Neuronal stem cell (in vitro differentiated cells): ENCODE data around the gene EYS.

Source experiments
- DNase-seq: peaks from one replicate; pipeline ENCODE4 v3.0.0-alpha.2; 2013; ENCODE audit warnings: low spot score
- H2AFZ ChIP-seq: one replicate; pipeline ENCODE4 v1.6.1; 2013; ENCODE audit warnings: mild to moderate bottlenecking, low read length, inconsistent platforms
- H2AK5ac ChIP-seq: 2 replicates; pipeline ENCODE4 v1.6.1; 2013; ENCODE audit warnings: low read depth, mild to moderate bottlenecking, inconsistent platforms, low read length, moderate library complexity, mixed read lengths
- H2BK120ac ChIP-seq: 2 replicates; pipeline ENCODE4 v1.6.1; 2013; ENCODE audit warnings: low read depth, mild to moderate bottlenecking, inconsistent platforms, low read length, moderate library complexity, mixed read lengths
- H2BK12ac ChIP-seq: one replicate; pipeline ENCODE4 v1.6.1; 2013; ENCODE audit warnings: low read length, inconsistent platforms
- H2BK15ac ChIP-seq: 2 replicates; pipeline ENCODE4 v1.6.1; 2013; ENCODE audit warnings: mild to moderate bottlenecking, low read length, inconsistent platforms, mixed read lengths
- H2BK5ac ChIP-seq: one replicate; pipeline ENCODE4 v1.6.1; 2013; ENCODE audit warnings: inconsistent platforms, mild to moderate bottlenecking, low read length, moderate library complexity
- H3K14ac ChIP-seq: one replicate; pipeline ENCODE4 v1.6.1; 2013; ENCODE audit warnings: low read length, inconsistent platforms
- H3K18ac ChIP-seq: 2 replicates; pipeline ENCODE4 v1.6.1; 2013; ENCODE audit warnings: low read length, inconsistent platforms
- H3K23ac ChIP-seq: 2 replicates; pipeline ENCODE4 v1.6.1; 2013; ENCODE audit warnings: low read depth, mild to moderate bottlenecking, mixed read lengths, low read length, inconsistent platforms; ENCODE audit not compliant: poor library complexity
- H3K27ac ChIP-seq: replicated peaks from 3 replicates; pipeline ENCODE4 v1.5.1; 2013; ENCODE audit warnings: low read length, inconsistent platforms
- H3K27me3 ChIP-seq, 3 experiments: 2 replicates each; pipeline ENCODE4 v1.6.1; 2013; ENCODE audit warnings: low read length in 3 of 3, mild to moderate bottlenecking in 2 of 3, inconsistent platforms in 1 of 3, low read depth in 1 of 3, mixed read lengths in 1 of 3, moderate library complexity in 1 of 3; ENCODE audit not compliant: control insufficient read depth in 3 of 3, insufficient read depth in 3 of 3
- H3K36me3 ChIP-seq, 2 donors: replicated peaks in 1 of 2; 2 replicates each; pipeline ENCODE4 v1.6.1; 2013; ENCODE audit warnings: low read length in 2 of 2; ENCODE audit not compliant: control insufficient read depth in 2 of 2, insufficient read depth in 2 of 2
- H3K4ac ChIP-seq: 2 replicates; pipeline ENCODE4 v1.6.1; 2013; ENCODE audit warnings: inconsistent platforms, mild to moderate bottlenecking, low read length, moderate library complexity
- H3K4me1 ChIP-seq, 2 donors: 1 replicate in 1 of 2; 2 replicates in 1 of 2; pipeline ENCODE4 v1.6.1; 2013; ENCODE audit warnings: low read length in 2 of 2, low read depth in 1 of 2; ENCODE audit not compliant: control insufficient read depth in 2 of 2, insufficient read depth in 1 of 2
- H3K4me2 ChIP-seq: one replicate; pipeline ENCODE4 v1.6.1; 2013; ENCODE audit warnings: mild to moderate bottlenecking, low read length, inconsistent platforms; ENCODE audit not compliant: insufficient read depth, poor library complexity, severe bottlenecking
- H3K4me3 ChIP-seq, 2 donors: 2 replicates each; pipeline ENCODE4 v1.5.1; 2013; ENCODE audit warnings: low read length in 2 of 2, mild to moderate bottlenecking in 2 of 2, inconsistent platforms in 1 of 2, moderate library complexity in 1 of 2
- H3K79me1 ChIP-seq: one replicate; pipeline ENCODE4 v1.6.1; 2013; ENCODE audit warnings: low read depth, mild to moderate bottlenecking, inconsistent platforms, low read length, moderate library complexity
- H3K9ac ChIP-seq: one replicate; pipeline ENCODE4 v1.6.1; 2013; ENCODE audit warnings: mild to moderate bottlenecking, low read depth, low read length, inconsistent platforms; ENCODE audit not compliant: poor library complexity
- H3K9me3 ChIP-seq, 2 donors: replicated peaks in 1 of 2; 2 replicates each; pipeline versions ENCODE3 to v1.6.1; 2013; ENCODE audit warnings: low read length in 2 of 2, mild to moderate bottlenecking in 2 of 2, inconsistent platforms in 1 of 2, low read depth in 1 of 2, mixed read lengths in 1 of 2, moderate library complexity in 1 of 2; ENCODE audit not compliant: control insufficient read depth in 2 of 2, insufficient read depth in 1 of 2
- H4K8ac ChIP-seq: one replicate; pipeline ENCODE4 v1.6.1; 2013; ENCODE audit warnings: low read depth, mild to moderate bottlenecking, inconsistent platforms, low read length, moderate library complexity
- H4K91ac ChIP-seq: one replicate; pipeline ENCODE4 v1.6.1; 2013; ENCODE audit warnings: low read length, low read depth, mild to moderate bottlenecking, inconsistent platforms; ENCODE audit not compliant: poor library complexity
- WGBS, 2 donors: extraction: QIAGEN DNeasy Blood & Tissue Kit; methylation state at CpG; one replicate each; pipeline ENCODE4 v1.1.7; 2013; ENCODE audit warnings: missing lambda C conversion rate in 2 of 2, mixed read lengths in 1 of 2; ENCODE audit not compliant: insufficient read length in 2 of 2, insufficient replicate concordance in 1 of 2; ENCODE audit errors: extremely low coverage in 2 of 2; 5-methylcytosine and 5-hydroxymethylcytosine counted together

The EYS gene

GRCh38 chr6:65199683-65200082 is 507.3 kb downstream of the EYS start:
- Histone ChIP-seq H3K27ac (no peak overlapping the region), H2BK5ac (no peak overlapping the region), H3K18ac (no peak overlapping the region), H4K8ac (no peak overlapping the region), H3K27me3 (no peaks in the 10 kb centered on the region), H3K4me1 (no peaks in the 10 kb centered on the region), H3K9ac (no peak overlapping the region), H3K23ac (no peak overlapping the region), H2AK5ac (no peak overlapping the region), H4K91ac (no peak overlapping the region), H2AFZ (no peak overlapping the region), H2BK120ac (no peak overlapping the region), H3K36me3 (no peaks in the 10 kb centered on the region), H3K4me2 (no peak overlapping the region), H3K79me1 (no peaks in the 10 kb centered on the region), H3K14ac (no peak overlapping the region), H3K4ac (no peak overlapping the region), H3K4me3 (no peak overlapping the region), H2BK12ac (no peak overlapping the region), H3K9me3 (no peaks in the 10 kb centered on the region), H2BK15ac (no peak overlapping the region)
- WGBS, 2 donors = no CpG with 5 or more reads among the region's 3 CpGs
- DNase-seq = no peak

- H2BK15ac ChIP-seq = no peak overlapping the region
- no peak overlapping the region for H2BK120ac ChIP-seq
- no peak overlapping the region for H3K9ac ChIP-seq
- H3K18ac ChIP-seq = no peak overlapping the region
- no peaks in the 10 kb centered on the region for H3K27me3 ChIP-seq
- no peak overlapping the region for H2AFZ ChIP-seq
- no peak overlapping the region for H2BK12ac ChIP-seq
- WGBS, 2 donors = no CpG with 5 or more reads among the region's 3 CpGs
- no peak overlapping the region for H4K91ac ChIP-seq
- H3K9me3 ChIP-seq = no peaks in the 10 kb centered on the region
- H3K4ac ChIP-seq = no peak overlapping the region
- H3K4me2 ChIP-seq = no peak overlapping the region
- no peak overlapping the region for H3K14ac ChIP-seq
- H2BK5ac ChIP-seq = no peak overlapping the region
- H3K79me1 ChIP-seq = no peaks in the 10 kb centered on the region
- H3K4me1 ChIP-seq = no peaks in the 10 kb centered on the region
- no peak overlapping the region for H3K4me3 ChIP-seq
- no peak overlapping the region for H3K23ac ChIP-seq
- DNase-seq = no peak
- no peaks in the 10 kb centered on the region for H3K36me3 ChIP-seq
- H2AK5ac ChIP-seq = no peak overlapping the region
- H3K27ac ChIP-seq = no peak overlapping the region
- H4K8ac ChIP-seq = no peak overlapping the region
These were observed 507.9 kb downstream of the EYS start for GRCh38 chr6:65199121-65199520.

GRCh38 chr6:65191471-65191870 is 515.6 kb downstream of the EYS start:
- H3K36me3 ChIP-seq = no peaks in the 10 kb centered on the region
- DNase-seq = no peak
- no peaks in the 10 kb centered on the region for H3K27me3 ChIP-seq
- H2AK5ac ChIP-seq = no peak overlapping the region
- no peak overlapping the region for H3K14ac ChIP-seq
- no peak overlapping the region for H2BK120ac ChIP-seq
- H3K4ac ChIP-seq = no peak overlapping the region
- H2BK12ac ChIP-seq = no peak overlapping the region
- no peak overlapping the region for H2BK5ac ChIP-seq
- H3K79me1 ChIP-seq = no peaks in the 10 kb centered on the region
- no peaks in the 10 kb centered on the region for H3K9me3 ChIP-seq
- no peak overlapping the region for H3K9ac ChIP-seq
- H2BK15ac ChIP-seq = no peak overlapping the region
- H3K27ac ChIP-seq = no peak overlapping the region
- no peak overlapping the region for H4K8ac ChIP-seq
- no peak overlapping the region for H3K4me3 ChIP-seq
- no peak overlapping the region for H3K4me2 ChIP-seq
- H4K91ac ChIP-seq = no peak overlapping the region
- no peaks in the 10 kb centered on the region for H3K4me1 ChIP-seq
- H3K23ac ChIP-seq = no peak overlapping the region
- no peak overlapping the region for H2AFZ ChIP-seq
- WGBS, 2 donors = no CpG with 5 or more reads among the region's 2 CpGs
- H3K18ac ChIP-seq = no peak overlapping the region

- no peak overlapping the region for H3K4me2 ChIP-seq
- no peak overlapping the region for H4K8ac ChIP-seq
- no peaks in the 10 kb centered on the region for H3K9me3 ChIP-seq
- WGBS, 2 donors = no CpG with 5 or more reads among the region's 5 CpGs
- no peak overlapping the region for H3K18ac ChIP-seq
- no peaks in the 10 kb centered on the region for H3K36me3 ChIP-seq
- no peak overlapping the region for H3K27ac ChIP-seq
- H2BK15ac ChIP-seq = no peak overlapping the region
- no peak overlapping the region for H2AFZ ChIP-seq
- H2BK5ac ChIP-seq = no peak overlapping the region
- no peak overlapping the region for H3K14ac ChIP-seq
- no peaks in the 10 kb centered on the region for H3K79me1 ChIP-seq
- no peak overlapping the region for H2BK12ac ChIP-seq
- no peak for DNase-seq
- H3K23ac ChIP-seq = no peak overlapping the region
- no peak overlapping the region for H4K91ac ChIP-seq
- H3K27me3 ChIP-seq = no peaks in the 10 kb centered on the region
- no peak overlapping the region for H3K4me3 ChIP-seq
- no peaks in the 10 kb centered on the region for H3K4me1 ChIP-seq
- H3K9ac ChIP-seq = no peak overlapping the region
- H2AK5ac ChIP-seq = no peak overlapping the region
- no peak overlapping the region for H3K4ac ChIP-seq
- H2BK120ac ChIP-seq = no peak overlapping the region
These were observed 517.7 kb downstream of the EYS start for GRCh38 chr6:65189236-65189881.
